ENCODE results near the gene CASP2.

DNA sequence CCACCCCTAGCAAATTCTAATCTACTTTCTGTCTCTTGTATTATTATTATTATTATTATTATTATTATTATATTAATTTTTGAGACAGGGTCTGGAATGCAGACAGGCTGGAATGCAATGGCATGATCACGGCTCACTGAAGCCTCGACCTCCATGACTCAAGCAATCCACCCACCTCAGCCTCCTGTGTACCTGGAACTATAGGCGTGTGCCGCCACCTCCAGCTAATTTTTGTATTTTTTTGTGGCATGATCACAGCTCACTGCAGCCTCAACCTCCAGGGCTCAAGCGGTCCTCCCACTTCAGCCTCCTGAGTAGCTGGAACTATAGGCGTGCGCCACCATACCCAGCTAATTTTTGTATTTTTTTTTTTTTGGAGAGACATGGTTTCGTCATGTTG, 6.0 kb upstream of the CASP2 start:
- TF ChIP-seq POLR2A (IDR thresholded peaks at IDR 0.05; ENCODE audit: extremely low read depth, insufficient read length) (no peak), CTCF (IDR thresholded peaks at IDR 0.05; ENCODE audit: low read depth, low read length) (no peak), MAX (IDR thresholded peaks at IDR 0.05; ENCODE audit: low read depth, low read length) (no peak)
